K562 (cell line): ENCODE measurements around the gene XPNPEP3. TPM values are rescaled to one million over a fixed set of nuclear protein-coding genes. Genes with fewer than 3 reads are reported as not detected.

Source experiments
- CEBPB ChIP-seq: fragments of 450-650 bp; IDR thresholded peaks from 2 replicates; pipeline ENCODE4 v1.6.1; 2016; ENCODE audit warnings: missing genetic modification characterization, missing compliant biosample characterization
- CREBBP ChIP-seq: IDR thresholded peaks from one replicate; pipeline ENCODE4 v1.6.1; 2012; ENCODE audit warnings: low read depth, mild to moderate bottlenecking, control low read depth, inconsistent platforms, low read length
- FOXK1 ChIP-seq: sonication (generic); formaldehyde crosslinking; IDR thresholded peaks from 2 replicates; pipeline ENCODE4 v1.8.0; 2022; ENCODE audit warnings: missing genetic modification reagents, mild to moderate bottlenecking, borderline replicate concordance
- HNRNPK ChIP-seq: fragments of 200-400 bp; formaldehyde crosslinking; IDR thresholded peaks from one replicate; pipeline ENCODE4 v1.6.1; 2018; ENCODE audit warnings: mild to moderate bottlenecking, low read depth, low read length; ENCODE audit not compliant: poor library complexity, severe bottlenecking
- NFIC ChIP-seq: fragments of 450-650 bp; IDR thresholded peaks from 2 replicates; pipeline ENCODE4 v1.6.1; 2017; ENCODE audit warnings: mild to moderate bottlenecking, inconsistent platforms
- NUFIP1 ChIP-seq: fragments of 450-650 bp; IDR thresholded peaks from 2 replicates; pipeline ENCODE4 v1.6.1; 2018; ENCODE audit not compliant: partially characterized antibody
- POLR3A ChIP-seq: IDR thresholded peaks from 2 replicates; pipeline ENCODE4 v1.6.1; 2011; ENCODE audit warnings: borderline replicate concordance, mild to moderate bottlenecking, moderate library complexity; ENCODE audit not compliant: insufficient read length, insufficient read depth; ENCODE audit errors: extremely low read depth
- RAD51 ChIP-seq: fragments of 450-650 bp; IDR thresholded peaks from 2 replicates; pipeline ENCODE4 v1.7.1; 2016; ENCODE audit warnings: low read depth, mild to moderate bottlenecking, borderline replicate concordance
- RB1 ChIP-seq: fragments of 450-650 bp; IDR thresholded peaks from 2 replicates; pipeline ENCODE4 v1.6.1; 2017; ENCODE audit warnings: low read depth, mild to moderate bottlenecking
- RFX7 ChIP-seq: fragments of 250-450 bp; sonication (Bioruptor Pico); IDR thresholded peaks from 2 replicates; pipeline ENCODE4 v1.5.1; 2021; ENCODE audit warnings: mild to moderate bottlenecking
- SFPQ ChIP-seq: fragments of 200-400 bp; formaldehyde crosslinking; IDR thresholded peaks from 2 replicates; pipeline ENCODE4 v1.6.1; 2017; ENCODE audit warnings: mild to moderate bottlenecking, low read depth, low read length, moderate library complexity
- SIRT6 ChIP-seq: IDR thresholded peaks from one replicate; pipeline ENCODE4 v1.6.1; 2012; ENCODE audit warnings: low read depth, mild to moderate bottlenecking, control low read depth, inconsistent platforms, low read length, moderate library complexity
- SMAD1 ChIP-seq: fragments of 150-350 bp; IDR thresholded peaks from 2 replicates; pipeline ENCODE4 v1.6.1; 2014; ENCODE audit warnings: low read length, low read depth; ENCODE audit not compliant: partially characterized antibody
- SMARCB1 ChIP-seq: IDR thresholded peaks from 2 replicates; pipeline ENCODE4 v1.6.1; 2011; ENCODE audit warnings: improper control_type of control experiment, low read depth; ENCODE audit not compliant: insufficient read length
- TCF7 ChIP-seq: sonication (generic); IDR thresholded peaks from 2 replicates; pipeline ENCODE4 v1.6.1; 2016; ENCODE audit warnings: antibody characterized with exemption, borderline replicate concordance
- ZBTB12 ChIP-seq: fragments of 250-450 bp; sonication (Bioruptor Pico); IDR thresholded peaks from 2 replicates; pipeline ENCODE4 v1.4.0; 2020
- ZNF24 ChIP-seq: fragments of 450-650 bp; IDR thresholded peaks from 2 replicates; pipeline ENCODE4 v1.6.1; 2016
- ZNF311 ChIP-seq: fragments of 250-450 bp; sonication (Bioruptor Pico); IDR thresholded peaks from 2 replicates; pipeline ENCODE4 v1.4.0; 2020; ENCODE audit warnings: mild to moderate bottlenecking, moderate library complexity
- ZNF518B ChIP-seq: fragments of 250-450 bp; sonication (Bioruptor Pico); IDR thresholded peaks from 2 replicates; pipeline ENCODE4 v1.5.0; 2021; ENCODE audit warnings: mild to moderate bottlenecking, moderate library complexity
- polyA plus RNA-seq, 8 experiments: library from polyadenylated mRNA; depleted of rRNA in 4 of 8; stranded (reverse) in 5 of 8; unstranded in 3 of 8; fragments of >200 nt; fragmentation: Nextera tagmentation in 2 of 8; fragmentation: Illumina TruSeq in 1 of 8; extraction: Ambion mirVana in 2 of 8; extraction: Trizol in 1 of 8; gene quantifications; 2 replicates each; pipeline versions ENCODE4 v1.2.1 to v1.2.3, GENCODE V29; 2011 to 2014; ENCODE audit warnings: inconsistent platforms in 1 of 8, missing spikeins in 1 of 8
- total RNA-seq, 7 experiments: library from RNA; depleted of rRNA in 6 of 7; stranded (reverse); fragments of >200 nt in 6 of 7; fragmentation: Illumina TruSeq in 2 of 7; extraction: Trizol in 2 of 7; gene quantifications; 2 replicates each; pipeline versions ENCODE4 v1.2.1 to v1.2.3, GENCODE V29; 2011 to 2021; ENCODE audit warnings: low replicate concordance in 1 of 7
- TF ChIP-seq, protein P1 (sequence below): sonication (generic); formaldehyde crosslinking; IDR thresholded peaks from 2 replicates; pipeline ENCODE4 v1.8.1; 2022; ENCODE audit warnings: missing genetic modification reagents
- TF ChIP-seq, protein P2 (sequence below): fragments of 450-650 bp; formaldehyde crosslinking; IDR thresholded peaks from 2 replicates; pipeline ENCODE4 v1.4.0; 2022; ENCODE audit warnings: mild to moderate bottlenecking, moderate library complexity

The XPNPEP3 gene
- total and polyA plus RNA-seq, 9 of the 15 experiments (the other 6 are each of a cell fraction or from before 2014, with no cell fraction given), result 9.1 to 22.6 (median 15.6) TPM

GRCh38 chr22:40813912-40814315 is 43.0 kb upstream of the XPNPEP3 start (continued):
- TF ChIP-seq HNRNPK, result no peak
- peak; percentile 99 for TF ChIP-seq NUFIP1
- TF ChIP-seq TCF7, result no peak
- TF ChIP-seq ZNF311, result peak; percentile 100
- no peak for TF ChIP-seq POLR3A
- no peak; the same call in 1 of the 2 replicates for TF ChIP-seq RAD51
- TF ChIP-seq, protein P1, sequence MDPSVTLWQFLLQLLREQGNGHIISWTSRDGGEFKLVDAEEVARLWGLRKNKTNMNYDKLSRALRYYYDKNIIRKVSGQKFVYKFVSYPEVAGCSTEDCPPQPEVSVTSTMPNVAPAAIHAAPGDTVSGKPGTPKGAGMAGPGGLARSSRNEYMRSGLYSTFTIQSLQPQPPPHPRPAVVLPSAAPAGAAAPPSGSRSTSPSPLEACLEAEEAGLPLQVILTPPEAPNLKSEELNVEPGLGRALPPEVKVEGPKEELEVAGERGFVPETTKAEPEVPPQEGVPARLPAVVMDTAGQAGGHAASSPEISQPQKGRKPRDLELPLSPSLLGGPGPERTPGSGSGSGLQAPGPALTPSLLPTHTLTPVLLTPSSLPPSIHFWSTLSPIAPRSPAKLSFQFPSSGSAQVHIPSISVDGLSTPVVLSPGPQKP (CRISPR knock-in tag), result no peak
- no peak for TF ChIP-seq SIRT6
- no peak for TF ChIP-seq FOXK1 (CRISPR knock-in tag)
- peak; percentile 87 for TF ChIP-seq NFIC
- TF ChIP-seq, protein P2, sequence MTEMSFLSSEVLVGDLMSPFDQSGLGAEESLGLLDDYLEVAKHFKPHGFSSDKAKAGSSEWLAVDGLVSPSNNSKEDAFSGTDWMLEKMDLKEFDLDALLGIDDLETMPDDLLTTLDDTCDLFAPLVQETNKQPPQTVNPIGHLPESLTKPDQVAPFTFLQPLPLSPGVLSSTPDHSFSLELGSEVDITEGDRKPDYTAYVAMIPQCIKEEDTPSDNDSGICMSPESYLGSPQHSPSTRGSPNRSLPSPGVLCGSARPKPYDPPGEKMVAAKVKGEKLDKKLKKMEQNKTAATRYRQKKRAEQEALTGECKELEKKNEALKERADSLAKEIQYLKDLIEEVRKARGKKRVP (CRISPR knock-in tag), result peak; percentile 99
- peak; percentile 88 for TF ChIP-seq ZNF518B (CRISPR knock-in tag)
- TF ChIP-seq SMAD1, result no peak
- no peak for TF ChIP-seq SMARCB1
- TF ChIP-seq ZNF24, result no peak; the same call in 1 of the 2 replicates
- TF ChIP-seq RB1, result no peak
- peak; percentile 95 for TF ChIP-seq ZBTB12
- peak; percentile 58 for TF ChIP-seq CEBPB (tag)
- no peak for TF ChIP-seq CREBBP
- no peak for TF ChIP-seq SFPQ
- TF ChIP-seq RFX7 (CRISPR knock-in tag), result peak; percentile 96
